Vagina (tissue), 2 donors: ENCODE data around the gene GPR37L1.

Experiments
- CTCF ChIP-seq, 3 experiments: fragments of 450-650 bp in 2 of 3; fragments of 200-600 bp in 1 of 3; sonication (generic) in 1 of 3; IDR thresholded peaks; one replicate each; pipeline ENCODE4 v1.5.1; 2017 to 2019; ENCODE audit warnings: antibody characterized with exemption in 3 of 3, mild to moderate bottlenecking in 2 of 3, moderate library complexity in 2 of 3
- POLR2A ChIP-seq, 2 donors: fragments of 450-650 bp; IDR thresholded peaks; one replicate each; pipeline ENCODE4 v1.6.1; 2017; ENCODE audit warnings: antibody characterized with exemption in 2 of 2, mild to moderate bottlenecking in 2 of 2, moderate library complexity in 2 of 2
- POLR2AphosphoS5 ChIP-seq, 2 donors: sonication (generic); formaldehyde crosslinking; IDR thresholded peaks; one replicate each; pipeline ENCODE4 v1.9.0; 2017; ENCODE audit warnings: antibody characterized with exemption in 2 of 2, mild to moderate bottlenecking in 2 of 2, low read depth in 1 of 2; ENCODE audit not compliant: insufficient read depth in 1 of 2

GRCh38 chr1:202117898-202118371 is 4.8 kb upstream of the GPR37L1 start:
- TF ChIP-seq CTCF (IDR thresholded peaks at IDR 0.05) (no peak), POLR2AphosphoS5 (IDR thresholded peaks at IDR 0.05; ENCODE audit: insufficient read depth in 1 of 2, low read depth in 1 of 2) (no peak), POLR2A (IDR thresholded peaks at IDR 0.05) (no peak)
